OCI-LY7 (cell line): ENCODE results near the gene MTARC2. TPM values are rescaled to one million over a fixed set of nuclear protein-coding genes. Genes with fewer than 3 reads are reported as not detected.

Experiments used
- BruUV-seq: library from RNA; stranded (reverse); fragments of 400-500 nt; replicated peaks from 2 replicates; lab custom pipeline; 2021; lab: Mats Ljungman, UMichigan
- CTCF ChIA-PET: fragments of 300-600 bp; sonication (Branson Sonifier 250); formaldehyde crosslinking; loops from one replicate; lab custom pipeline; 2022; ENCODE audit warnings: antibody characterized with exemption; ENCODE audit not compliant: unreplicated experiment; lab: Charles Lee
- POLR2A ChIA-PET: fragments of 300-600 bp; sonication (Branson Sonifier 250); formaldehyde crosslinking; loops from one replicate; lab custom pipeline; 2022; ENCODE audit warnings: antibody characterized with exemption; lab: Charles Lee
- DNase-seq: peaks from one replicate; pipeline ENCODE4 v3.0.0-alpha.2; 2015; ENCODE audit warnings: low spot score
- H2AFZ ChIP-seq: fragments of 200-600 bp; sonication (generic), shearing (Covaris generic); 2 replicates; pipeline ENCODE4 v1.6.1; 2014; ENCODE audit warnings: mild to moderate bottlenecking, antibody characterized with exemption, low read length, moderate library complexity
- H3K27ac ChIP-seq: fragments of 200-600 bp; sonication (generic); 2 replicates; pipeline ENCODE4 v1.5.1; 2014; ENCODE audit warnings: mixed run types, low read depth, mild to moderate bottlenecking, moderate library complexity, low read length, inconsistent platforms; ENCODE audit not compliant: poor library complexity, severe bottlenecking
- H3K36me3 ChIP-seq: fragments of 200-600 bp; sonication (generic); 2 replicates; pipeline ENCODE4 v1.6.1; 2014; ENCODE audit warnings: mild to moderate bottlenecking, antibody characterized with exemption, low read length, moderate library complexity, mixed read lengths; ENCODE audit not compliant: insufficient read depth
- H3K4me1 ChIP-seq: fragments of 200-600 bp; sonication (generic); 2 replicates; pipeline ENCODE4 v1.5.1; 2014; ENCODE audit warnings: mild to moderate bottlenecking, low read length; ENCODE audit not compliant: insufficient read depth, poor library complexity, severe bottlenecking
- H3K4me2 ChIP-seq: fragments of 200-600 bp; sonication (generic); 2 replicates; pipeline ENCODE4 v1.6.1; 2014; ENCODE audit warnings: mild to moderate bottlenecking, low read length
- H3K4me3 ChIP-seq: fragments of 200-600 bp; sonication (generic); 2 replicates; pipeline ENCODE4 v1.5.1; 2014; ENCODE audit warnings: mild to moderate bottlenecking, low read depth, low read length; ENCODE audit not compliant: poor library complexity, severe bottlenecking
- H3K79me2 ChIP-seq: fragments of 200-600 bp; sonication (generic); 2 replicates; pipeline ENCODE4 v1.6.1; 2016; ENCODE audit warnings: low read depth, mild to moderate bottlenecking, low read length, moderate library complexity, mixed read lengths; ENCODE audit not compliant: insufficient read depth
- H3K9me2 ChIP-seq: fragments of 200-600 bp; sonication (generic); 2 replicates; pipeline ENCODE4 v1.6.1; 2016; ENCODE audit warnings: mild to moderate bottlenecking, low read length, mixed read lengths; ENCODE audit not compliant: insufficient read depth
- H3K9me3 ChIP-seq: fragments of 200-600 bp; sonication (generic); 2 replicates; pipeline ENCODE4 v1.6.1; 2014; ENCODE audit warnings: mild to moderate bottlenecking, mixed run types, low read length, mixed read lengths
- H4K20me1 ChIP-seq: fragments of 200-600 bp; sonication (generic); 2 replicates; pipeline ENCODE4 v1.6.1; 2014; ENCODE audit warnings: mild to moderate bottlenecking, antibody characterized with exemption, low read length, moderate library complexity, mixed read lengths; ENCODE audit not compliant: insufficient read depth
- EZH2phosphoT487 ChIP-seq: fragments of 200-600 bp; sonication (generic); IDR thresholded peaks from 2 replicates; pipeline ENCODE4 v1.6.1; 2018; ENCODE audit warnings: low read depth, borderline replicate concordance, mild to moderate bottlenecking, mixed run types, antibody characterized with exemption, low read length, moderate library complexity, mixed read lengths
- intact Hi-C: fragments of 100-400 bp; cut with micrococcal nuclease; formaldehyde crosslinking; loops from one replicate; pipeline ENCODE4 v1.10.0; 2022; ENCODE audit not compliant: unreplicated experiment
- total RNA-seq, 2 experiments: library from RNA; depleted of rRNA in 1 of 2; stranded (reverse); fragments of >200 nt in 1 of 2; shearing (Covaris generic) in 1 of 2; gene quantifications; 2 replicates each; pipeline ENCODE4 v1.2.3, GENCODE V29; 2014 to 2022
- TF ChIP-seq, protein P1 (sequence below): fragments of 200-600 bp; sonication (generic); conservative IDR thresholded peaks from 2 replicates; pipeline ENCODE4 v1.5.1; 2014; ENCODE audit warnings: mild to moderate bottlenecking, antibody characterized with exemption, low read length, moderate library complexity, mixed read lengths

MTARC2 gene
- total RNA-seq, 2 experiments from 2014 or later, result not detected

- H2AFZ ChIP-seq, result no peak overlapping the region
- H3K4me3 ChIP-seq, result no peak overlapping the region
- CTCF ChIA-PET, result no interaction called here
- H3K79me2 ChIP-seq, result no peaks in the 10 kb centered on the region
- H3K4me2 ChIP-seq, result no peak overlapping the region
- TF ChIP-seq, protein P1, sequence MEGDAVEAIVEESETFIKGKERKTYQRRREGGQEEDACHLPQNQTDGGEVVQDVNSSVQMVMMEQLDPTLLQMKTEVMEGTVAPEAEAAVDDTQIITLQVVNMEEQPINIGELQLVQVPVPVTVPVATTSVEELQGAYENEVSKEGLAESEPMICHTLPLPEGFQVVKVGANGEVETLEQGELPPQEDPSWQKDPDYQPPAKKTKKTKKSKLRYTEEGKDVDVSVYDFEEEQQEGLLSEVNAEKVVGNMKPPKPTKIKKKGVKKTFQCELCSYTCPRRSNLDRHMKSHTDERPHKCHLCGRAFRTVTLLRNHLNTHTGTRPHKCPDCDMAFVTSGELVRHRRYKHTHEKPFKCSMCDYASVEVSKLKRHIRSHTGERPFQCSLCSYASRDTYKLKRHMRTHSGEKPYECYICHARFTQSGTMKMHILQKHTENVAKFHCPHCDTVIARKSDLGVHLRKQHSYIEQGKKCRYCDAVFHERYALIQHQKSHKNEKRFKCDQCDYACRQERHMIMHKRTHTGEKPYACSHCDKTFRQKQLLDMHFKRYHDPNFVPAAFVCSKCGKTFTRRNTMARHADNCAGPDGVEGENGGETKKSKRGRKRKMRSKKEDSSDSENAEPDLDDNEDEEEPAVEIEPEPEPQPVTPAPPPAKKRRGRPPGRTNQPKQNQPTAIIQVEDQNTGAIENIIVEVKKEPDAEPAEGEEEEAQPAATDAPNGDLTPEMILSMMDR, result no peak
- no peak for TF ChIP-seq EZH2phosphoT487
- no peaks in the 10 kb centered on the region for H3K4me1 ChIP-seq
- no peak for DNase-seq
- H3K27ac ChIP-seq, result no peak overlapping the region
- POLR2A ChIA-PET, result no interaction called here
- H3K9me2 ChIP-seq, result no peaks in the 10 kb centered on the region
- intact Hi-C loops, result loop anchor here (2.0 kb wide), 1 partner anchor 393 kb away; no protein-coding TSS in a partner anchor
- H3K9me3 ChIP-seq, result no peaks in the 10 kb centered on the region
- no peaks in the 10 kb centered on the region for H4K20me1 ChIP-seq
- BruUV-seq, result no TSS peak
- no peaks in the 10 kb centered on the region for H3K36me3 ChIP-seq
Observed at GRCh38 chr1:220809704-220810103, 61.6 kb downstream of the MTARC2 start.

DNA sequence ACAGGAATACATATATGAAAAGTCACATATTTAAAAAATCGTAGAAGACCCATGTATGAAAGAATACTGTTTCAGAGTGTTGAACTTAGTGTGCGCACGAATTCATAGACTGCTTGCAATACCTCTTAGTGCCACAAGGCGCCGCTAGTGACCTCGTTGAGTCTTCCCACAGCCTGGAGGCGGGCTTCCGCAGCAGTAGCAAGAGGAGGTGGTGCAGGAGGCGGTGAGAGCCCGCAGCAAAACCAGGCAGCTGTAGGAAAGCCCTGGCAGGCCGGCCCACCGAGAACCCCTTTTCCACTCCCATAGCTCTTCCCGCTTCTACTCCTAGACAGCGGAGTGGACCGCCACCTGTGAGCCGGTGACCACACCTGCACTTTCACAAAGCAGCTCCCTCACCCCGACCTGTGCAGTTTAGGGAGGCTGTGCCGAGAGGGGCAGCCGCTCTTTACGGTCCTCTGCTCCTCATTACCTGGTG, 62.1 kb downstream of the MTARC2 start:
- TF ChIP-seq EZH2phosphoT487, result no peak
- TF ChIP-seq, protein P1, result peak; percentile 83

GRCh38 chr1:220810963-220811362, 62.8 kb downstream of the MTARC2 start:
- Histone ChIP-seq H4K20me1 (no peaks in the 10 kb centered on the region), H3K27ac (no peak overlapping the region), H3K9me2 (no peaks in the 10 kb centered on the region), H3K4me2 (no peak overlapping the region), H3K9me3 (no peaks in the 10 kb centered on the region), H2AFZ (no peak overlapping the region), H3K36me3 (no peaks in the 10 kb centered on the region), H3K4me1 (no peaks in the 10 kb centered on the region), H3K79me2 (no peaks in the 10 kb centered on the region), H3K4me3 (no peak overlapping the region)
- no TSS peak for BruUV-seq
- intact Hi-C loops, result loop anchor here (2.0 kb wide), 1 partner anchor 392 kb away; no protein-coding TSS in a partner anchor
- no peak for TF ChIP-seq EZH2phosphoT487
- TF ChIP-seq, protein P1, result no peak
- POLR2A ChIA-PET, result interaction anchor here (1.1 kb wide), 1 partner anchor 484 kb away, joined by 3 read pairs; no protein-coding TSS in a partner anchor
- CTCF ChIA-PET, result no interaction called here
- DNase-seq, result no peak

More for the DNA sequence above, 62.1 kb downstream of the MTARC2 start:
- no peak overlapping the region for H3K4me3 ChIP-seq
- H3K27ac ChIP-seq, result no peak overlapping the region
- H3K9me3 ChIP-seq, result no peaks in the 10 kb centered on the region
- H4K20me1 ChIP-seq, result no peaks in the 10 kb centered on the region
- H3K79me2 ChIP-seq, result no peaks in the 10 kb centered on the region
- H3K4me2 ChIP-seq, result peak overlapping the region; percentile 10; the same call in 1 of the 2 replicates
- H3K9me2 ChIP-seq, result no peaks in the 10 kb centered on the region
- POLR2A ChIA-PET, result no interaction called here
- H3K36me3 ChIP-seq, result no peaks in the 10 kb centered on the region
- CTCF ChIA-PET, result no interaction called here
- peak; percentile 66 for DNase-seq
- no peaks in the 10 kb centered on the region for H3K4me1 ChIP-seq
- intact Hi-C loops, result loop anchor here (2.0 kb wide), 1 partner anchor 393 kb away; no protein-coding TSS in a partner anchor
- no TSS peak for BruUV-seq
- no peak overlapping the region for H2AFZ ChIP-seq
